OCI-LY7 (cell line): ENCODE data around the gene TMEM248. TPM values are rescaled to one million over a fixed set of nuclear protein-coding genes. Genes with fewer than 3 reads are reported as not detected.

Experiments used
- BruUV-seq: library from RNA; stranded (reverse); fragments of 400-500 nt; replicated peaks from 2 replicates; lab custom pipeline; 2021; lab: Mats Ljungman, UMichigan
- CTCF ChIA-PET: fragments of 300-600 bp; sonication (Branson Sonifier 250); formaldehyde crosslinking; loops from one replicate; lab custom pipeline; 2022; ENCODE audit warnings: antibody characterized with exemption; ENCODE audit not compliant: unreplicated experiment; lab: Charles Lee
- POLR2A ChIA-PET: fragments of 300-600 bp; sonication (Branson Sonifier 250); formaldehyde crosslinking; loops from one replicate; lab custom pipeline; 2022; ENCODE audit warnings: antibody characterized with exemption; lab: Charles Lee
- DNase-seq: peaks from one replicate; pipeline ENCODE4 v3.0.0-alpha.2; 2015; ENCODE audit warnings: low spot score
- H2AFZ ChIP-seq: fragments of 200-600 bp; sonication (generic), shearing (Covaris generic); 2 replicates; pipeline ENCODE4 v1.6.1; 2014; ENCODE audit warnings: mild to moderate bottlenecking, antibody characterized with exemption, low read length, moderate library complexity
- H3K27ac ChIP-seq: fragments of 200-600 bp; sonication (generic); 2 replicates; pipeline ENCODE4 v1.5.1; 2014; ENCODE audit warnings: mixed run types, low read depth, mild to moderate bottlenecking, moderate library complexity, low read length, inconsistent platforms; ENCODE audit not compliant: poor library complexity, severe bottlenecking
- H3K36me3 ChIP-seq: fragments of 200-600 bp; sonication (generic); 2 replicates; pipeline ENCODE4 v1.6.1; 2014; ENCODE audit warnings: mild to moderate bottlenecking, antibody characterized with exemption, low read length, moderate library complexity, mixed read lengths; ENCODE audit not compliant: insufficient read depth
- H3K4me1 ChIP-seq: fragments of 200-600 bp; sonication (generic); 2 replicates; pipeline ENCODE4 v1.5.1; 2014; ENCODE audit warnings: mild to moderate bottlenecking, low read length; ENCODE audit not compliant: insufficient read depth, poor library complexity, severe bottlenecking
- H3K4me2 ChIP-seq: fragments of 200-600 bp; sonication (generic); 2 replicates; pipeline ENCODE4 v1.6.1; 2014; ENCODE audit warnings: mild to moderate bottlenecking, low read length
- H3K4me3 ChIP-seq: fragments of 200-600 bp; sonication (generic); 2 replicates; pipeline ENCODE4 v1.5.1; 2014; ENCODE audit warnings: mild to moderate bottlenecking, low read depth, low read length; ENCODE audit not compliant: poor library complexity, severe bottlenecking
- H3K79me2 ChIP-seq: fragments of 200-600 bp; sonication (generic); 2 replicates; pipeline ENCODE4 v1.6.1; 2016; ENCODE audit warnings: low read depth, mild to moderate bottlenecking, low read length, moderate library complexity, mixed read lengths; ENCODE audit not compliant: insufficient read depth
- H3K9me2 ChIP-seq: fragments of 200-600 bp; sonication (generic); 2 replicates; pipeline ENCODE4 v1.6.1; 2016; ENCODE audit warnings: mild to moderate bottlenecking, low read length, mixed read lengths; ENCODE audit not compliant: insufficient read depth
- H3K9me3 ChIP-seq: fragments of 200-600 bp; sonication (generic); 2 replicates; pipeline ENCODE4 v1.6.1; 2014; ENCODE audit warnings: mild to moderate bottlenecking, mixed run types, low read length, mixed read lengths
- H4K20me1 ChIP-seq: fragments of 200-600 bp; sonication (generic); 2 replicates; pipeline ENCODE4 v1.6.1; 2014; ENCODE audit warnings: mild to moderate bottlenecking, antibody characterized with exemption, low read length, moderate library complexity, mixed read lengths; ENCODE audit not compliant: insufficient read depth
- CTCF ChIP-seq: fragments of 200-600 bp; sonication (generic); conservative IDR thresholded peaks from 2 replicates; pipeline ENCODE4 v1.5.1; 2014; ENCODE audit warnings: mild to moderate bottlenecking, antibody characterized with exemption, low read length, moderate library complexity, mixed read lengths
- EZH2phosphoT487 ChIP-seq: fragments of 200-600 bp; sonication (generic); IDR thresholded peaks from 2 replicates; pipeline ENCODE4 v1.6.1; 2018; ENCODE audit warnings: low read depth, borderline replicate concordance, mild to moderate bottlenecking, mixed run types, antibody characterized with exemption, low read length, moderate library complexity, mixed read lengths
- intact Hi-C: fragments of 100-400 bp; cut with micrococcal nuclease; formaldehyde crosslinking; loops from one replicate; pipeline ENCODE4 v1.10.0; 2022; ENCODE audit not compliant: unreplicated experiment
- total RNA-seq, 2 experiments: library from RNA; depleted of rRNA in 1 of 2; stranded (reverse); fragments of >200 nt in 1 of 2; shearing (Covaris generic) in 1 of 2; gene quantifications; 2 replicates each; pipeline ENCODE4 v1.2.3, GENCODE V29; 2014 to 2022

Gene TMEM248
- total RNA-seq, 2 experiments from 2014 or later: 76.5 to 88.8 TPM

- H2AFZ ChIP-seq: no peak overlapping the region
- peak; percentile 57 for TF ChIP-seq CTCF
- no peak for TF ChIP-seq EZH2phosphoT487
- POLR2A ChIA-PET: no interaction called here
- no peaks in the 10 kb centered on the region for H3K9me3 ChIP-seq
- intact Hi-C loops: no loop called here
- CTCF ChIA-PET: no interaction called here
- H3K36me3 ChIP-seq: peaks cover 86% of the 10 kb centered on the region
- DNase-seq: no peak
- H3K27ac ChIP-seq: no peak overlapping the region
- no peaks in the 10 kb centered on the region for H3K79me2 ChIP-seq
- H3K9me2 ChIP-seq: no peaks in the 10 kb centered on the region
- H4K20me1 ChIP-seq: no peaks in the 10 kb centered on the region
- H3K4me1 ChIP-seq: peaks cover 13% of the 10 kb centered on the region
- BruUV-seq: no TSS peak
- H3K4me2 ChIP-seq: no peak overlapping the region
- H3K4me3 ChIP-seq: no peak overlapping the region
Measured at GRCh38 chr7:66948480-66949109, 27.6 kb downstream of the TMEM248 start.

- Histone ChIP-seq H4K20me1 (no peaks in the 10 kb centered on the region), H3K27ac (no peak overlapping the region)
Measured at GRCh38 chr7:66950311-66950710, 29.3 kb downstream of the TMEM248 start.

More at GRCh38 chr7:66950311-66950710, 29.3 kb downstream of the TMEM248 start:
- ChIA-PET POLR2A (no interaction called here), CTCF (no interaction called here)
- no peaks in the 10 kb centered on the region for H3K9me3 ChIP-seq
- H3K36me3 ChIP-seq: peaks cover 84% of the 10 kb centered on the region
- H3K4me1 ChIP-seq: peaks cover 13% of the 10 kb centered on the region
- no peak for DNase-seq
- TF ChIP-seq CTCF (no peak), EZH2phosphoT487 (no peak)
- H2AFZ ChIP-seq: no peak overlapping the region
- no peak overlapping the region for H3K4me3 ChIP-seq
- H3K4me2 ChIP-seq: no peak overlapping the region
- no peaks in the 10 kb centered on the region for H3K79me2 ChIP-seq
- intact Hi-C loops: no loop called here
- BruUV-seq: TSS peak; percentile 13
- no peaks in the 10 kb centered on the region for H3K9me2 ChIP-seq
